IPS-18a (cell line): ENCODE results near the gene SNX30.
"Not testable (repeated sequence)": the region's sequence is repeated elsewhere in the genome, so short reads cannot be mapped to it uniquely, and the experiment has no call there.

Experiments
- H3K27ac ChIP-seq: one replicate; pipeline ENCODE4 v1.5.1; 2013; ENCODE audit warnings: low read length
- H3K27me3 ChIP-seq: one replicate; pipeline ENCODE4 v1.6.1; 2013; ENCODE audit warnings: mild to moderate bottlenecking, low read length; ENCODE audit not compliant: control insufficient read depth, insufficient read depth
- H3K36me3 ChIP-seq: one replicate; pipeline ENCODE4 v1.6.1; 2013; ENCODE audit warnings: low read depth, low read length; ENCODE audit not compliant: control insufficient read depth
- H3K4me1 ChIP-seq: one replicate; pipeline ENCODE4 v1.6.1; 2013; ENCODE audit warnings: low read depth, low read length; ENCODE audit not compliant: control insufficient read depth
- H3K4me3 ChIP-seq: one replicate; pipeline ENCODE4 v1.5.1; 2013; ENCODE audit warnings: low read length
- H3K9ac ChIP-seq: one replicate; pipeline ENCODE4 v1.6.1; 2013; ENCODE audit warnings: mild to moderate bottlenecking, low read length, moderate library complexity
- H3K9me3 ChIP-seq: one replicate; pipeline ENCODE4 v1.6.1; 2013; ENCODE audit warnings: low read depth, low read length; ENCODE audit not compliant: control insufficient read depth

Gene SNX30, protein sequence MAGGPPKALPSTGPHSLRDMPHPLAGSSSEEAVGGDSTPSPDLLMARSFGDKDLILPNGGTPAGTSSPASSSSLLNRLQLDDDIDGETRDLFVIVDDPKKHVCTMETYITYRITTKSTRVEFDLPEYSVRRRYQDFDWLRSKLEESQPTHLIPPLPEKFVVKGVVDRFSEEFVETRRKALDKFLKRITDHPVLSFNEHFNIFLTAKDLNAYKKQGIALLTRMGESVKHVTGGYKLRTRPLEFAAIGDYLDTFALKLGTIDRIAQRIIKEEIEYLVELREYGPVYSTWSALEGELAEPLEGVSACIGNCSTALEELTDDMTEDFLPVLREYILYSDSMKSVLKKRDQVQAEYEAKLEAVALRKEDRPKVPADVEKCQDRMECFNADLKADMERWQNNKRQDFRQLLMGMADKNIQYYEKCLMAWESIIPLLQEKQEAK

DNA sequence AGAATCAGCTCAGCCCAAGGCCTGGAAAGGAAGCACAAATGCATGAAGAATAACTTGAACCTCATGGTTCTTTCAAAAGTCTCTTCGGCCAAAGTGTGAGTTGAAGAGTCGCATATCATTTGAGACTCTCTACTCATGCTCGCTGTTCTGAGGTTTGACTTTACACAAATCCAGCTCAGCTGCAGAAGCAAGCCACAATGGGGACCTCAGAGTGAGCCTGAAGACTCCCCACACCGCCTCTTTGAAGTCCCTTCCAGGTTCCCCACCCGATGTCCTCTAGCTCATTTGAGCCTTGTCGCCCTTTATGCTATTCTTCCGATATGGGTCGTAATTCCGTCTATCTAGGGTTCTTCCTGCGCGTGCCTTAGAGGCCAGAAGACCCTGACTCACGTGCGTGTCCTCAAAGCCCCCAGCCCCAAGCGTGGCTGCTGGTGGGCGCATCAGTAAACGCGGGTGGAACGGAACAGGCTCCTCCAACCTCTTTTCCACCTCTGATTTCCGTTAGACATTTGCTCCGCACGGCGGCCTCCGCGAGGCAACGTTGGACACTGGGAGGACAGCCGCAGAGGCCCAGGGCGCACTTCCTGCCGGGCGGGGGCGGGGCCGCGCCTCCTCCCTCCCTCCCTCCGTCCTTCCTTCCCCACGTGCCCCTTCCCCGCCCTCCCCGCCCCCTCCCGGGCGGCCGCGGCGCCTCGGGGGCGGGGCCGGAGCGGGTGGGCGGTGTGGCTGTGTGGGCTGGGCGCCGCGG, at the start of gene SNX30:
Gene SNX30, plus strand, starts transcription at position 745 of the 748 bp plus-strand sequence. CDS start 242 bp downstream, outside the sequence.
- Histone ChIP-seq H3K4me3 (peak within 1 kb of the TSS; percentile 76), H3K9me3 (no peaks in the 10 kb centered on the region), H3K27ac (no peak within 1 kb of the TSS), H3K4me1 (peaks cover 7% of the 10 kb centered on the region), H3K9ac (peak within 1 kb of the TSS; percentile 54), H3K36me3 (no peaks in the 10 kb centered on the region), H3K27me3 (peaks cover 11% of the 10 kb centered on the region)

DNA sequence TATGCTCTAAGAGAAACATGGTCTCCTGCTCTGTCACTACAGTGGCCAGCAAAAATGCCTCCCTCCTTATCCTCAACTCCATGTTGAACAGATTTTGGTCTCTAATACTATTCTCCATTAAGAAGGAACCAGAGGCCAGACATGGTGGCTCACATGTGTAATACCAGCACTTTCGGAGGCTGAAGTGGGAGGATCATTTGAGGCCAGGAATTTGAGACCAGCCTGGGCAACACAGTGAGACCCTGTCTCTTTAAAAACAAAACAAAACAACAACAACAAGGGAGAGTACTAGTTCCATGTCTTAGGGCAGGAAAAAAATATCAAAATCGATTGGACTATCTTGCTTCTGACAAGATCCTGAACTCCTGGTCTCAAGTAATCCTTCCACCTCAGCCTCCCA, 47.3 kb upstream of the SNX30 start:
- no peaks in the 10 kb centered on the region for H3K27me3 ChIP-seq
- no peak overlapping the region for H3K9ac ChIP-seq
- no peak overlapping the region for H3K4me3 ChIP-seq
- no peak overlapping the region for H3K27ac ChIP-seq
- H3K36me3 ChIP-seq, result no peaks in the 10 kb centered on the region
- no peaks in the 10 kb centered on the region for H3K9me3 ChIP-seq
- no peaks in the 10 kb centered on the region for H3K4me1 ChIP-seq

DNA sequence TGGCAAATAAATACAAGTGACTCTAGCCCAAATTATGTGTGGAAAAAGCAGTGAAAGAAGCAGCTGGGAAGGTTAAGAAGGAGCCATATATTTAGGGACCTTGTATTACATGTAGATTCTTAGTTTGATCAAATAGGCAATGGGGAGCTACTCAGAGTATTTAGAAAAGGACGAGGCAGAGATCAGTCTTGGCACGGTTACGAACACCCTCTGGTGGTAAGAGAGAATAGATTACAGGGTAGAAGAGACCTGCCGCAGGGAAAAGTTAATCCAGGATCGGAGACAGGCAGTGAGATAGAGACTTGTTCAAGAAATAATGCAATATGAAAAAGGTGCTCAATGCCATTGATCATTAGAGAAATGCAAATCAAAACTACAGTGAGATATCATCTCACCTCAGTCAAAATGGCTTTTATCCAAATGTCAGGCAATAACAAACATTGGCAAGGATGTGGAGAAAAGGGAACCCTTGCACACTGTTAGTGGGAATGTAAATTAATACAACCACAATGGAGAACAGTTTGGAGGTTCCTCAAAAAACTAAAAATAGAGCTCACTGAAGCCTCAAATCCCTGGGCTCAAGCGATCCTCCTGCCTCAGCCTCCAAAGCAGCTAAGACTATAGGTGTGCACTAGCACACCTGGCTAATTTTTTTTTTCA, 44.7 kb upstream of the SNX30 start:
- H3K4me1 ChIP-seq, result no peaks in the 10 kb centered on the region
- H3K27me3 ChIP-seq, result no peaks in the 10 kb centered on the region
- no peak overlapping the region for H3K9ac ChIP-seq
- no peak overlapping the region for H3K27ac ChIP-seq
- no peaks in the 10 kb centered on the region for H3K9me3 ChIP-seq
- no peak overlapping the region for H3K4me3 ChIP-seq
- H3K36me3 ChIP-seq, result peaks cover 5% of the 10 kb centered on the region

- Histone ChIP-seq H3K4me1 (no peaks in the 10 kb centered on the region), H3K4me3 (no peak overlapping the region), H3K36me3 (peaks cover 5% of the 10 kb centered on the region), H3K27ac (no peak overlapping the region), H3K9me3 (no peaks in the 10 kb centered on the region), H3K9ac (no peak overlapping the region), H3K27me3 (no peaks in the 10 kb centered on the region)
Observed at GRCh38 chr9:112711050-112711689, 39.4 kb upstream of the SNX30 start.

- Histone ChIP-seq H3K27me3 (no peaks in the 10 kb centered on the region), H3K9ac (no peak overlapping the region), H3K4me3 (no peak overlapping the region), H3K36me3 (peaks cover 5% of the 10 kb centered on the region), H3K9me3 (no peaks in the 10 kb centered on the region), H3K4me1 (peaks cover 3% of the 10 kb centered on the region), H3K27ac (no peak overlapping the region)
Observed at GRCh38 chr9:112712678-112713077, 37.9 kb upstream of the SNX30 start.

DNA sequence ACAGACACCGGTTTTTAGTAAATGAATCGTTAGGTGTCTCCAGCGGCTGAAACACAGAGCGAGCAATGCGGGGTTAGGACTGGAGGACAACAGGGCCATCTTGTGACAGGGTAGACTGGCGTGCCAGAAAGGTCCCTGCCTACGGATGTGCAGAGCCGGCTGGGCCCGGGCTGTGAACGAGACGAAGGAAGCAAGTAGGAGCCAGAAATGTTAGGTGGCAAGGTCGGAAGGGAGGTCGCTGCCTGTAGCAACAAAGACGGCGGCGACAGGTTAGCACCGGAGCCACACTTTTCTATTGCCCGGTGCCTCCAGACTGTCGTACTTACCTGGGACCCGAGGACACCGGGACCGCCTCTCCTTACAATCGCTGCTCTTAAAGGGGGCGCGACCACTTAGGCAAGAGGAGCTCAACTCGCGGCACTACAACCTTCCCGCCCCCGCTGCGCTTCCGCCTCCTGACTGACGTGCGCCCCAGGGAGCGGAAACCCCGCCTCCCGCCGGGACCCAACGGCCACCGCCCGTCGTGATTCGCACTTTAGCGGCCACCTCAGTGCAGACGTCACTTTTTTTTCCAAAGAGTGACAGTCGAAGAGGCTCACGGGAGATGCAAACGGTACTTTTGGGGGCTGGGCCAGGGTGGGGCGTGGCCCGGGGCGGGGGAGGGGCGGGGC, 32.8 kb upstream of the SNX30 start, which contains the start of gene INIP:
Gene INIP, minus strand, starts transcription at position 457 of the 671 bp plus-strand sequence. CDS start 1,632 bp downstream, outside the sequence.
- H3K27me3 ChIP-seq, result no peaks in the 10 kb centered on the region
- H3K27ac ChIP-seq, result peak within 1 kb of the TSS; percentile 47
- H3K36me3 ChIP-seq, result no peaks in the 10 kb centered on the region
- H3K9ac ChIP-seq, result peak within 1 kb of the TSS; percentile 75
- peak within 1 kb of the TSS; percentile 88 for H3K4me3 ChIP-seq
- H3K4me1 ChIP-seq, result peaks cover 3% of the 10 kb centered on the region
- H3K9me3 ChIP-seq, result no peaks in the 10 kb centered on the region

- Histone ChIP-seq H3K4me1 (peaks cover 3% of the 10 kb centered on the region), H3K4me3 (no peak overlapping the region), H3K9ac (no peak overlapping the region), H3K36me3 (no peaks in the 10 kb centered on the region), H3K27ac (no peak overlapping the region), H3K27me3 (no peaks in the 10 kb centered on the region), H3K9me3 (no peaks in the 10 kb centered on the region)
Observed at GRCh38 chr9:112719241-112719691, 31.3 kb upstream of the SNX30 start.

GRCh38 chr9:112719696-112720095, 30.9 kb upstream of the SNX30 start:
- H3K27me3 ChIP-seq, result no peaks in the 10 kb centered on the region
- H3K4me3 ChIP-seq, result no peak overlapping the region
- no peaks in the 10 kb centered on the region for H3K9me3 ChIP-seq
- no peak overlapping the region for H3K9ac ChIP-seq
- H3K4me1 ChIP-seq, result peaks cover 3% of the 10 kb centered on the region
- H3K27ac ChIP-seq, result no peak overlapping the region
- H3K36me3 ChIP-seq, result no peaks in the 10 kb centered on the region

GRCh38 chr9:112720113-112720780, 30.3 kb upstream of the SNX30 start:
- no peaks in the 10 kb centered on the region for H3K27me3 ChIP-seq
- no peak overlapping the region for H3K9ac ChIP-seq
- peaks cover 3% of the 10 kb centered on the region for H3K4me1 ChIP-seq
- H3K36me3 ChIP-seq, result no peaks in the 10 kb centered on the region
- H3K9me3 ChIP-seq, result no peaks in the 10 kb centered on the region
- H3K4me3 ChIP-seq, result no peak overlapping the region
- no peak overlapping the region for H3K27ac ChIP-seq

DNA sequence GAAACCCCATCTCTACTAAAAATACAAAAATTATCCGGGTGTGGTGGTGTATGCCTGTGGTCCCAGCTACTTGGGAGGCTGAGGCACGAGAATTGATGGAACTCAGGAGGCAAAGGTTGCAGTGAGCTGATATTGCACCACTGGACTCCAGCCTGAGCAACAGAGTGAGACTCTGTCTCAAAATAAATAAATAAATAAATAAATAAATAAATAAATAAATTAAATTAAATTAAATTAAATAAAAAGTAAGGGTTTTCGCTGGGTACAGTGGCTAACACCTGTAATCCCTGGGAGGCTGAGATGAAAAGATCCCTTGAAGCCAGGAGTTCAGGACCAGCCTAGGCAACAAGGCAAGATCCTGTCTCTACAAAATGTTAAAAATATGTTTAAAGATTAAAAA, 27.8 kb upstream of the SNX30 start:
- H3K36me3 ChIP-seq, H3K9ac ChIP-seq, H3K4me1 ChIP-seq, H3K27me3 ChIP-seq, H3K27ac ChIP-seq, H3K4me3 ChIP-seq, H3K9me3 ChIP-seq: not testable (repeated sequence)
